Activated naive CD8-positive, alpha-beta T cell treated with anti-CD3 and anti-CD28 coated beads, Interleukin-2, amount 50 U/mL, for 24 hours (primary cell): Measurements from ENCODE around the gene FAM83B.

ENCODE experiments used
- ATAC-seq: fragments of 150-1000 bp; cut with Tn5 transposase; one replicate; pipeline ENCODE4 v1.10.0; 2021
- DNase-seq: peaks from one replicate; pipeline ENCODE4 v3.0.0; 2021
- H3K27ac Mint-ChIP-seq: one replicate; pipeline ENCODE4 v1.8.0; 2021; ENCODE audit warnings: mild to moderate bottlenecking, mixed read lengths
- H3K27me3 Mint-ChIP-seq: one replicate; pipeline ENCODE4 v1.8.0; 2021; ENCODE audit warnings: mixed read lengths
- H3K36me3 Mint-ChIP-seq: one replicate; pipeline ENCODE4 v1.8.0; 2021; ENCODE audit warnings: low read depth, mixed read lengths
- H3K4me1 Mint-ChIP-seq: one replicate; pipeline ENCODE4 v1.8.0; 2021; ENCODE audit warnings: mixed read lengths
- H3K4me3 Mint-ChIP-seq: one replicate; pipeline ENCODE4 v1.8.0; 2021; ENCODE audit warnings: mild to moderate bottlenecking, moderate library complexity, mixed read lengths
- H3K9me3 Mint-ChIP-seq: one replicate; pipeline ENCODE4 v1.8.0; 2021; ENCODE audit warnings: mixed read lengths

The FAM83B gene

GRCh38 chr6:54846857-54847674 is 495 bp downstream of the FAM83B start:
- no peak for ATAC-seq
- Mint-ChIP-seq H3K4me1 (no peaks in the 10 kb centered on the region), H3K27me3 (peaks cover 30% of the 10 kb centered on the region), H3K36me3 (peaks cover 2% of the 10 kb centered on the region), H3K9me3 (peaks cover 8% of the 10 kb centered on the region), H3K4me3 (no peak overlapping the region), H3K27ac (no peak overlapping the region)
- no peak for DNase-seq

GRCh38 chr6:54847799-54848597 is 1.4 kb downstream of the FAM83B start:
- Mint-ChIP-seq H3K27ac (no peak overlapping the region), H3K4me1 (no peaks in the 10 kb centered on the region), H3K9me3 (peaks cover 12% of the 10 kb centered on the region), H3K36me3 (peaks cover 2% of the 10 kb centered on the region), H3K4me3 (no peak overlapping the region), H3K27me3 (peaks cover 30% of the 10 kb centered on the region)
- ATAC-seq (no peak), DNase-seq (no peak)

GRCh38 chr6:54850114-54850513 is 3.5 kb downstream of the FAM83B start:
- Mint-ChIP-seq H3K27me3 (peaks cover 25% of the 10 kb centered on the region), H3K9me3 (peaks cover 12% of the 10 kb centered on the region), H3K27ac (no peak overlapping the region), H3K4me3 (no peak overlapping the region), H3K4me1 (no peaks in the 10 kb centered on the region), H3K36me3 (peaks cover 2% of the 10 kb centered on the region)
- ATAC-seq (no peak), DNase-seq (no peak)

GRCh38 chr6:54856129-54856528 is 9.6 kb downstream of the FAM83B start:
- Mint-ChIP-seq H3K4me3 (no peak overlapping the region), H3K4me1 (no peaks in the 10 kb centered on the region), H3K9me3 (peaks cover 13% of the 10 kb centered on the region), H3K36me3 (peaks cover under 1% of the 10 kb centered on the region), H3K27me3 (no peaks in the 10 kb centered on the region), H3K27ac (no peak overlapping the region)
- no peak for ATAC-seq
- DNase-seq = no peak

- no peak overlapping the region for H3K27ac Mint-ChIP-seq
- ATAC-seq (no peak), DNase-seq (no peak)
- peaks cover 4% of the 10 kb centered on the region for H3K9me3 Mint-ChIP-seq
- H3K4me1 Mint-ChIP-seq = no peaks in the 10 kb centered on the region
- no peak overlapping the region for H3K4me3 Mint-ChIP-seq
- no peaks in the 10 kb centered on the region for H3K27me3 Mint-ChIP-seq
- H3K36me3 Mint-ChIP-seq = no peaks in the 10 kb centered on the region
Measured at GRCh38 chr6:54860132-54860531, 13.6 kb downstream of the FAM83B start.

- DNase-seq = no peak
- Mint-ChIP-seq H3K4me1 (no peaks in the 10 kb centered on the region), H3K4me3 (no peak overlapping the region), H3K27ac (no peak overlapping the region), H3K27me3 (no peaks in the 10 kb centered on the region), H3K9me3 (peaks cover 4% of the 10 kb centered on the region), H3K36me3 (no peaks in the 10 kb centered on the region)
- ATAC-seq = no peak
Measured at GRCh38 chr6:54860739-54861138, 14.2 kb downstream of the FAM83B start.

- ATAC-seq = no peak
- no peak for DNase-seq
- no peak overlapping the region for H3K4me3 Mint-ChIP-seq
- no peak overlapping the region for H3K27ac Mint-ChIP-seq
- H3K36me3 Mint-ChIP-seq = no peaks in the 10 kb centered on the region
- H3K27me3 Mint-ChIP-seq = no peaks in the 10 kb centered on the region
- no peaks in the 10 kb centered on the region for H3K4me1 Mint-ChIP-seq
- H3K9me3 Mint-ChIP-seq = peaks cover 4% of the 10 kb centered on the region
Measured at GRCh38 chr6:54861905-54862616, 15.5 kb downstream of the FAM83B start.

- Mint-ChIP-seq H3K27ac (no peak overlapping the region), H3K27me3 (no peaks in the 10 kb centered on the region), H3K4me3 (no peak overlapping the region), H3K4me1 (no peaks in the 10 kb centered on the region), H3K9me3 (no peaks in the 10 kb centered on the region), H3K36me3 (no peaks in the 10 kb centered on the region)
- no peak for DNase-seq
- no peak for ATAC-seq
Measured at GRCh38 chr6:54864272-54864671, 17.7 kb downstream of the FAM83B start.

GRCh38 chr6:54865091-54865631 is 18.6 kb downstream of the FAM83B start:
- Mint-ChIP-seq H3K4me1 (no peaks in the 10 kb centered on the region), H3K9me3 (no peaks in the 10 kb centered on the region), H3K27ac (no peak overlapping the region), H3K36me3 (no peaks in the 10 kb centered on the region), H3K4me3 (no peak overlapping the region), H3K27me3 (no peaks in the 10 kb centered on the region)
- ATAC-seq (no peak), DNase-seq (no peak)

- H3K4me1 Mint-ChIP-seq = no peaks in the 10 kb centered on the region
- no peaks in the 10 kb centered on the region for H3K27me3 Mint-ChIP-seq
- no peak overlapping the region for H3K4me3 Mint-ChIP-seq
- no peak for ATAC-seq
- DNase-seq = no peak
- H3K27ac Mint-ChIP-seq = no peak overlapping the region
- H3K36me3 Mint-ChIP-seq = no peaks in the 10 kb centered on the region
- no peaks in the 10 kb centered on the region for H3K9me3 Mint-ChIP-seq
Measured at GRCh38 chr6:54868556-54868955, 22.0 kb downstream of the FAM83B start.

GRCh38 chr6:54873599-54873998 is 27.0 kb downstream of the FAM83B start:
- ATAC-seq (no peak), DNase-seq (no peak)
- H3K9me3 Mint-ChIP-seq = no peaks in the 10 kb centered on the region
- no peaks in the 10 kb centered on the region for H3K4me1 Mint-ChIP-seq
- H3K4me3 Mint-ChIP-seq = no peak overlapping the region
- H3K36me3 Mint-ChIP-seq = no peaks in the 10 kb centered on the region
- H3K27ac Mint-ChIP-seq = no peak overlapping the region
- no peaks in the 10 kb centered on the region for H3K27me3 Mint-ChIP-seq

- Mint-ChIP-seq H3K4me1 (no peaks in the 10 kb centered on the region), H3K4me3 (no peak overlapping the region), H3K9me3 (no peaks in the 10 kb centered on the region), H3K36me3 (no peaks in the 10 kb centered on the region), H3K27ac (no peak overlapping the region), H3K27me3 (no peaks in the 10 kb centered on the region)
- DNase-seq (no peak), ATAC-seq (no peak)
Measured at GRCh38 chr6:54874349-54875048, 27.9 kb downstream of the FAM83B start.

- H3K4me3 Mint-ChIP-seq = no peak overlapping the region
- H3K27ac Mint-ChIP-seq = no peak overlapping the region
- H3K9me3 Mint-ChIP-seq = no peaks in the 10 kb centered on the region
- no peaks in the 10 kb centered on the region for H3K4me1 Mint-ChIP-seq
- no peak for DNase-seq
- no peak for ATAC-seq
- no peaks in the 10 kb centered on the region for H3K36me3 Mint-ChIP-seq
- H3K27me3 Mint-ChIP-seq = no peaks in the 10 kb centered on the region
Measured at GRCh38 chr6:54875539-54875938, 29.0 kb downstream of the FAM83B start.

GRCh38 chr6:54876365-54876764 is 29.8 kb downstream of the FAM83B start:
- ATAC-seq (no peak), DNase-seq (no peak)
- no peaks in the 10 kb centered on the region for H3K36me3 Mint-ChIP-seq
- H3K4me1 Mint-ChIP-seq = no peaks in the 10 kb centered on the region
- H3K9me3 Mint-ChIP-seq = no peaks in the 10 kb centered on the region
- H3K4me3 Mint-ChIP-seq = no peak overlapping the region
- H3K27me3 Mint-ChIP-seq = no peaks in the 10 kb centered on the region
- H3K27ac Mint-ChIP-seq = no peak overlapping the region
